GM12865 (cell line): ENCODE data around the gene TM7SF2.

Experiments used
- DNase-seq: peaks from one replicate; pipeline ENCODE4 v3.0.0; 2010; ENCODE audit warnings: low read depth
- H3K4me3 ChIP-seq: 2 replicates; pipeline ENCODE4 v1.5.1; 2011; ENCODE audit warnings: mild to moderate bottlenecking, low read depth, low read length, control low read depth
- CTCF ChIP-seq: IDR thresholded peaks from 2 replicates; pipeline ENCODE4 v1.5.1; 2011; ENCODE audit warnings: low read length, control low read depth, low read depth, inconsistent platforms; ENCODE audit not compliant: insufficient read depth; ENCODE audit errors: missing control alignments

TM7SF2 gene

DNA sequence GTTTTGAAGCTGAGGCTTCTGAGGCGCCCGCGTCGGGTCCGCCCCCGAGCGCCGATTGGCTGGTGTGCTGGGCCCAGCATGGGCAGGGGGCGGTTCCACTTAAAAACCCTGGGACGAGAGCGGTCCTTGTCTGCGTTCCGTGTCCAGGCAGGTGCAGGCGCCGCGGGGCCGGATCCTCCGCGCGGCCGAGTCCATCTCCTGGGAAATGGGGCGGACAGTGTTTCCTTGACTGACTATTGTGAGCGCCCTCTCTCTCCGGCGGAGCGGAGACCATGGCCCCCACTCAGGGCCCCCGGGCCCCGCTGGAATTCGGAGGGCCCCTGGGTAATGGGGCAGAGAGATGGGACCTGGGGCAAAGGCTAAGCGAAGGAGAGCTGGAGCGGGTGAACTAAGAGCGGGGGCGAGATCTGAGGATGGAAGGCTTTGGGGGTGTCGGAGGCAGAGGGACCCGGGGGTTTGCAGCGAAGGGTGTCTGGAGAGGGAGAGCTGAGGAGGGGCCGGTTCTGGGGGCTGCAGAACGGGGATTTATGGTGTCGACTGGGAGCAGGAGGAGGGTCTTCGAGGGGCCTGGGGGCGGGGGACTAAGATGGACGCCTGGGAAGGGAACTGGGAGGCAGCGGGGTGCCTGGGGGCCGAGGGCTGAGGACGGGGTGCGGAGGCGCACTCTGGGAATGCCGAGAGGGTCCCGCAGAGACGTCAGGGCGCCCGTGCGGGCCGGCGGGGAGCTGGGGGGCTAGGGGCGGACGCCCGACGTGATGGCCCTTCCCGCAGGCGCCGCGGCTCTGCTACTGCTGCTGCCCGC, at the start of gene TM7SF2:
Gene TM7SF2 (plus strand): TSS at position 129 of the 802 bp plus-strand sequence. CDS start 144 bp downstream, at position 273.
- H3K4me3 ChIP-seq = peak within 1 kb of the TSS; percentile 72
- TF ChIP-seq CTCF = no peak
- peak; percentile 97 for DNase-seq

DNA sequence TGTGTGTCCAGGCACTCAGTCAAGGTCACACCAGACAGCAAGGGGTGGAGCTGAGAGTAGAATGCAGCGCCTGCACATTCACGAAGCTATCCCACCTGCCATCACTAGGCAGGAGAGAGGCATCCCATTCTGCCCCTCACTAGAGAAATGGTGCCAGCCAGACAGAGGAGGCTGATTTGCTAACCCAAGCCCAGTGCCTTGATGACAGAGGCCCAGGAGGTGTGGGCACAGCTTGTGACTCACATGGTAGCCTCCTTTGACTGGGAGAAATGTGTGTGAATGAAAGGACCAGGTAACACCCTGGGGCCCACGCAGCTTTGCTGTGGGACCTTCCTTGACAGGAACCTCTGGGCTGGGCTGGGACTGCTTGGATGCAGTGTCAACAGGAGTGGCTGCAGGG, 48.1 kb upstream of the TM7SF2 start:
- no peak overlapping the region for H3K4me3 ChIP-seq
- DNase-seq = no peak
- TF ChIP-seq CTCF = no peak

DNA sequence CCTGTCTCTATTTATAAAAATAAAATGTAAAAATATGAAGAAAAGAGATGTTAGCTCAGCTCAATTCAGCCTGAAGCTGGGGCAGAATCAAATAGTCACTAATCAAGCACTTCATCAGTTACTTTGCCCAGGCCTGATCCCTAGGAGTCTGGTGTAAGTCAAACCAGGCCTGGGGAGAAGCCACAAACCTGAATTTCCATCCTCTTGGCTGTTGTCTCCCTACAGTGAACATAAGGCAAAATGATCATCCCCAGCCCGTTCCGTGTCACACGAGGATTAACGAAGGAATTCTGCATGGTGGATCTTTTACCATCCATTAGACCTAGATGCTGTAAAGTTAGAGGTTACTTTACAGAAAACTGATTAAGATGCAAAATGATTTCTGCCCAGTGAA, 46.8 kb upstream of the TM7SF2 start:
- DNase-seq = no peak
- H3K4me3 ChIP-seq = no peak overlapping the region
- TF ChIP-seq CTCF = no peak

GRCh38 chr11:65065851-65066250, 45.8 kb upstream of the TM7SF2 start:
- no peak overlapping the region for H3K4me3 ChIP-seq
- no peak for DNase-seq
- no peak for TF ChIP-seq CTCF

- H3K4me3 ChIP-seq = no peak overlapping the region
- no peak for DNase-seq
- TF ChIP-seq CTCF = no peak
Observed at GRCh38 chr11:65066315-65066714, 45.4 kb upstream of the TM7SF2 start.

GRCh38 chr11:65066805-65067291, 44.8 kb upstream of the TM7SF2 start:
- H3K4me3 ChIP-seq = no peak overlapping the region

More at GRCh38 chr11:65066805-65067291, 44.8 kb upstream of the TM7SF2 start:
- no peak for DNase-seq
- no peak for TF ChIP-seq CTCF
